Measurements from ENCODE around the gene PRM1. TPM values are rescaled to one million over a fixed set of nuclear protein-coding genes. Genes with fewer than 3 reads are reported as not detected.

Gene PRM1
- total and polyA plus RNA-seq, 2 of the 8 experiments (the other 6 are each of a cell fraction or from before 2014, with no cell fraction given) = 0.54 to 0.82 TPM

DNA sequence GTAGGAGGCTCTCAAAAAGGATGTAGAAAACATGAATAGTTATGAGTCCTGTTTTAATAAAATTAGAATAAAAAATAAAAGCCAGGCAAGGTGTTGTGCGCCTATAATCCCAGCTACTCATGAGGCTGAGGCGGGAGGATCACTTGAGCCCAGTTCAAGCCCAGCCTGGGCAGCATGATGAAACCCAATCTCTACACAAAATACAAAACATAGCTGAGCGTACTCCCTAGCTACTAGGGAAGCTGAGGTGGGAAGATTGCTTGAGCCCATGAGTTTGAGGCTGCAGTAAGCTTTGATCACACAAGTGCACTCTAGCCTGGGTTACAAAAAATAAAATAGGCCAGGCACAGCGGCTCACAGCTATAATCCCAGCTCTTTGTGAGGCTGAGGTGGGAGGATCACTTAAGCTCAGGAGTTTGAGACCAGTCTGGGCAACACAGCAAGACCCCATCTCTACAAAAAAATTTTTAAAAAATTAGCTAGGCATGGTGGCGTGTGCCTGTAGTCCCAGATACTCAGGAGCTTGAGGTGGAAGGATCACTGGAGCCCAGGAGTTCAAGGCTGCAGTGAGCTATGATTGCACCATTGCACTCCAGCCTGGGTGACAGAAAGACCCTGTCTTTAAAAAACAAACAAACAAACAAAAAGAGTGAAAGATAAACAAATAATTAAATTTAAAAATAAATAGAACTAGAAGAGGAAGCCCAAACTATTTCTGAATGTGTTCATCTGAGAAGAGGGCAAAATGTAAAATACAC, 17.2 kb upstream of the PRM1 start:
- DNase-seq (ENCODE audit: low read depth in 1 of 2, low spot score in 2 of 2) (no peak), FAIRE-seq (no peak)
- Histone ChIP-seq H3K36me3 (ENCODE audit: control insufficient read depth in 2 of 4, insufficient read depth in 4 of 4, low read length in 3 of 4) (no peaks in the 10 kb centered on the region), H2BK5ac (ENCODE audit: low read depth, low read length) (no peak overlapping the region), H3K79me2 (ENCODE audit: control insufficient read depth in 1 of 2, insufficient read depth in 2 of 2, low read length in 2 of 2) (no peaks in the 10 kb centered on the region), H3K27me3 (replicated peaks in 1 of 4; ENCODE audit: control insufficient read depth in 3 of 4, extremely low read depth in 1 of 4, insufficient read depth in 3 of 4, low read length in 3 of 4) (no peaks in the 10 kb centered on the region), H3K23ac (ENCODE audit: insufficient read length) (no peak overlapping the region), H3K18ac (ENCODE audit: extremely low read depth, low read length) (peak overlapping the region; percentile 38), H3K14ac (ENCODE audit: insufficient read length) (no peak overlapping the region), H3K4me1 (replicated peaks in 1 of 4; ENCODE audit: control insufficient read depth in 3 of 4, insufficient read depth in 4 of 4, low read length in 3 of 4) (peaks cover 5 to 9% (median 9%) of the 10 kb centered on the region in 4 experiments), H3K27ac (ENCODE audit: low read depth, low read length) (no peak overlapping the region), H3K56ac (replicated peaks; ENCODE audit: insufficient read length, low read depth, low read length) (no peak overlapping the region), H4K5ac (ENCODE audit: insufficient read length, low read depth, low read length) (no peak overlapping the region), H2AFZ (ENCODE audit: low read length) (no peak overlapping the region), H3K4me2 (ENCODE audit: insufficient read depth in 1 of 2, low read depth in 2 of 2, low read length in 2 of 2) (no peak overlapping the region; a peak in 1 of 4 replicates), H4K91ac (replicated peaks; ENCODE audit: insufficient read length, low read length) (peak overlapping the region; percentile 58), H4K20me1 (replicated peaks in 1 of 2; ENCODE audit: control insufficient read depth in 1 of 2, insufficient read depth in 2 of 2, low read length in 2 of 2) (no peaks in the 10 kb centered on the region), H3K9ac (replicated peaks in 1 of 4; ENCODE audit: extremely low read depth in 1 of 4, low read depth in 3 of 4, low read length in 3 of 4) (no peak overlapping the region), H3K79me1 (ENCODE audit: low read depth, low read length) (no peaks in the 10 kb centered on the region), H3K9me3 (ENCODE audit: insufficient read depth in 2 of 2, low read depth in 1 of 2, low read length in 1 of 2) (no peaks in the 10 kb centered on the region), H2BK20ac (ENCODE audit: low read length) (no peak overlapping the region), H3K4me3 (ENCODE audit: extremely low read depth in 1 of 4, insufficient read depth in 2 of 4, low read depth in 3 of 4, low read length in 4 of 4) (no peak overlapping the region), H2BK15ac (ENCODE audit: low read length) (no peak overlapping the region), H3K23me2 (ENCODE audit: low read depth, low read length) (no peaks in the 10 kb centered on the region), H3K4ac (replicated peaks; ENCODE audit: insufficient read length, low read depth, low read length) (no peak overlapping the region), H2BK12ac (ENCODE audit: low read depth, low read length) (peak overlapping the region; percentile 75; the same call in 1 of the 2 replicates), H2AK5ac (ENCODE audit: low read depth, low read length) (no peak overlapping the region), H2BK120ac (replicated peaks; ENCODE audit: low read depth, low read length) (peak overlapping the region; percentile 28), H4K8ac (ENCODE audit: extremely low read depth, insufficient read depth, low read length) (peak overlapping the region; percentile 28; the same call in 1 of the 2 replicates)
- 92% methylated on average over 5 of the region's 5 CpGs; no CpG with 5 or more reads in 1 of the 2 experiments for WGBS, 2 experiments (ENCODE audit: extremely low coverage in 1 of 2, insufficient coverage in 1 of 2, insufficient read length in 1 of 2, insufficient replicate concordance in 2 of 2, low coverage in 1 of 2, low lambda C conversion rate in 2 of 2, missing lambda C conversion rate in 1 of 2)
- CTCF ChIA-PET (ENCODE audit: partially characterized antibody) = interaction anchor here (0.6 to 3.8 kb wide), 7 partner anchors 12 to 1425 kb away, joined by 3 to 13 read pairs (median 3); partner anchors contain the start of genes SOCS1 and TNP2
- POLR2A ChIA-PET (ENCODE audit: partially characterized antibody) = interaction anchor here (0.8 to 2.7 kb wide), 6 partner anchors 10 to 43 kb away, joined by 3 to 11 read pairs (median 6); partner anchors contain the start of gene SOCS1
- TF ChIP-seq TAF1 (IDR thresholded peaks at IDR 0.05; ENCODE audit: low read depth, low read length) (no peak), PHF8 (conservative IDR thresholded peaks at IDR 0.05; ENCODE audit: low read depth, low read length) (no peak), ATF3 (IDR thresholded peaks at IDR 0.05; ENCODE audit: insufficient read depth, low read depth, low read length) (no peak), POLR2AphosphoS5 (IDR thresholded peaks at IDR 0.05; ENCODE audit: low read depth, low read length) (no peak), ZNF274 (IDR thresholded peaks at IDR 0.05; ENCODE audit: borderline replicate concordance, extremely low read depth, low read length) (no peak), RBBP5 (IDR thresholded peaks at IDR 0.05; ENCODE audit: borderline replicate concordance, low read depth, low read length) (no peak), EGR1 (IDR thresholded peaks at IDR 0.05; ENCODE audit: borderline replicate concordance, low read depth, low read length) (no peak), SP4 (IDR thresholded peaks at IDR 0.05; ENCODE audit: low read length) (no peak), TCF12 (IDR thresholded peaks at IDR 0.05; ENCODE audit: low read depth, low read length) (no peak), NANOG (IDR thresholded peaks at IDR 0.05; ENCODE audit: insufficient read depth, low read depth, low read length, poor library complexity, severe bottlenecking) (no peak), TBP (IDR thresholded peaks at IDR 0.05; ENCODE audit: low read depth, low read length) (no peak), BCL11A (IDR thresholded peaks at IDR 0.05; ENCODE audit: low read depth in 2 of 2, low read length in 2 of 2) (no peak)

Measured in H1 (cell line).